ENCODE data around the gene FNDC7.
"Not testable (repeated sequence)": the region's sequence is repeated elsewhere in the genome, so short reads cannot be mapped to it uniquely, and the experiment has no call there.

FNDC7 gene

GRCh38 chr1:108767115-108767514, 54.4 kb downstream of the FNDC7 start:
- Histone ChIP-seq H4K20me1 (no peaks in the 10 kb centered on the region), H3K4me1 (no peaks in the 10 kb centered on the region), H3K9me3 (no peaks in the 10 kb centered on the region), H3K27ac (no peak overlapping the region), H3K36me3 (peaks cover 78% of the 10 kb centered on the region), H3K4me3 (no peak overlapping the region), H3K27me3 (no peaks in the 10 kb centered on the region), H3K9ac (no peak overlapping the region), H3K4me2 (no peak overlapping the region)
- no peak for TF ChIP-seq Cebpa-rat (IDR thresholded peaks at IDR 0.05)

DNA sequence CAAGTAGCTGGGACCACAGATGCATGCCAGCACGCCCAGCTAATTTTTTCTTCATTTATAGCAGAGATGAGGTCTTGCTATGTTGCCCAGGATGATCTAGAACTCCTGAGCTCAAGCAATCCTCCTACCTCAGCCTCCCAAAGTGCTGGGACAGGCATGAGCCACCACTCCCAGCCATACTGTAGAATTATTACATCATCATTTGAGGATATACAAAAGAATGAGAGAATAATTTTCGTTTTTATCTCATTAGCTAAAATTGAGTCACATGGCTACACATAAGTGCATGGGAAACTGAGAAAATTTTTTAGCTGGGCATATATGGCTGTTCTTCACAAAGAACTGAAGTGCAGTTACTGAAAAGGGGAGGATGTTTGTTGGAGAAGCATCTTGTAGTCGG, 55.0 kb downstream of the FNDC7 start:
- Histone ChIP-seq H3K36me3 (peaks cover 76% of the 10 kb centered on the region), H3K9me3 (no peaks in the 10 kb centered on the region), H3K9ac (no peak overlapping the region), H3K4me2 (no peak overlapping the region), H3K27me3 (no peaks in the 10 kb centered on the region), H3K4me3 (no peak overlapping the region), H4K20me1 (no peaks in the 10 kb centered on the region), H3K4me1 (no peaks in the 10 kb centered on the region), H3K27ac (no peak overlapping the region)
- no peak for TF ChIP-seq Cebpa-rat (IDR thresholded peaks at IDR 0.05)

DNA sequence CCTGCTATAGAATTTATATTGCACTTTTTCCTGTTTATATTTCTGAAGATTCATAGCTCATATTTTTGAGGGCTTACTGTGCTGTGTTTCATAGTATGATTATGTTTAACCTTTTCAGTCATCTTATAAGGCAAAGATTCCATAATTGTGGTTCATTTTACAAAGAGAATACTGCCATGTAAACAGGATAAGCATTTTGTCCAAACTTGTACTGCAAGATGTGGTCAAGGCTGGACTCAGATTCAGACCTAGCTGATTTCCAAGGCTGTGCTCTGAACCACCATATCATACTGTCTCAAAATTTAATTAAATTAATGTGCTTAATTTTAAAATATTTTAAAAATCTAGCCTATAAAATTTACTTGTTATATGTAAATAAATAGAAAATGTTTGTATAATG, 65.1 kb downstream of the FNDC7 start:
- Histone ChIP-seq H3K9me3 (peaks cover 2% of the 10 kb centered on the region; the same call in 1 of the 2 replicates), H3K36me3 (peaks cover 84% of the 10 kb centered on the region), H4K20me1 (no peaks in the 10 kb centered on the region), H3K27ac (no peak overlapping the region), H3K4me3 (no peak overlapping the region), H3K9ac (no peak overlapping the region), H3K4me1 (no peaks in the 10 kb centered on the region), H3K4me2 (no peak overlapping the region), H3K27me3 (no peaks in the 10 kb centered on the region)
- no peak for TF ChIP-seq Cebpa-rat (IDR thresholded peaks at IDR 0.05)

DNA sequence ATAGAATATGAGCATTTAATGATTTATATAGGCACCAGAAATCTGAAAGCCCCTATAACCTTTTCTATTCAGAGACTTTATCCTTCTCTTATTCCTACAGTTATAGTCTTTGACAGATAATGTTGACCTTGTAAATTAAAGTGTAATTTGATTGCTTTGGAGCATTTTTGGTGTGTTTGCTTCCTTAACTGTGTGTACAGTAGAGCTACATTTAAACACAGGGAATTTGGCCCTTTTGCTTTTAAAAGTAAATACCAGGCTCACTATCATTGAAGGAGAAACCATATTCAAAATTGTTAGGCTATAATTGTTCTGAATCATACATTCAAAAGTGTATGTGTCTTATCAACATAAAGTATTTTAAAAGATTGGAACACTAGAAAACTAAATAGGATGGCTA, 66.7 kb downstream of the FNDC7 start:
- Histone ChIP-seq H3K4me3 (no peak overlapping the region), H3K4me1 (no peaks in the 10 kb centered on the region), H3K4me2 (no peak overlapping the region), H3K9me3 (peaks cover 13% of the 10 kb centered on the region), H3K27me3 (no peaks in the 10 kb centered on the region), H4K20me1 (no peaks in the 10 kb centered on the region), H3K9ac (no peak overlapping the region), H3K36me3 (peaks cover 86% of the 10 kb centered on the region), H3K27ac (no peak overlapping the region)
- no peak for TF ChIP-seq Cebpa-rat (IDR thresholded peaks at IDR 0.05)

DNA sequence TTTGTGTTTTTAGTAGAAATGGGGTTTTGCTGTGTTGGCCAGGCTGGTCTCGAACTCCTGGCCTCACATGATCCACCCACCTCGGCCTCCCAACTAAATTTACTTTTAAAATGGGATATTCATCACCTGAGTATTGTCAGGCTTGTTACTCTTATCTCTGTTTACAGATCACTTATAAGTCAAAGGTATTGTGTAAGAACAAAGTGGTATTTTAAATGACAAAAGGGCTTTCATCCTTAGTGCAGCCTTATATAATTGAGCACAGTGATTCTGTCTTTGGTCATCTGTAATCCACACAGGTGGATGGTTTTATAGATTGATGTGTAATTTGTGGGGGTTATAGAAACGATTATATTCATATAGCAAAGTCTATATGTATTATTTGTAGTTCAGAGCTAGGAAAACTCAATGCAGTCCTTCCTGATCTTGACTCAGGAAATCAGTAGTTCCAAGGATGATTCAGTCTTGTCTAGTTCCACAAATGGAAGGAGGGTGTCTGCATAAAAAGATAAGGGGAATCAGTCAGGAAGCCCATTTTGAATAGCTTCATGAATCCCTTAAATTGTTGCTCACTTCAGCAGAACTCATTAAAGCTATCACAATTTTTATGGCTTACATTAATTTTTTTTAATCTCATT, 68.3 kb downstream of the FNDC7 start:
- TF ChIP-seq Cebpa-rat (IDR thresholded peaks at IDR 0.05), result no peak
- H3K4me1 ChIP-seq, result no peaks in the 10 kb centered on the region
- H3K27me3 ChIP-seq, result no peaks in the 10 kb centered on the region
- H3K27ac ChIP-seq, result no peak overlapping the region
- H3K36me3 ChIP-seq, result peaks cover 89% of the 10 kb centered on the region
- no peak overlapping the region for H3K9ac ChIP-seq
- no peak overlapping the region for H3K4me2 ChIP-seq
- H4K20me1 ChIP-seq, result no peaks in the 10 kb centered on the region
- H3K9me3 ChIP-seq, result peaks cover 29% of the 10 kb centered on the region
- no peak overlapping the region for H3K4me3 ChIP-seq

DNA sequence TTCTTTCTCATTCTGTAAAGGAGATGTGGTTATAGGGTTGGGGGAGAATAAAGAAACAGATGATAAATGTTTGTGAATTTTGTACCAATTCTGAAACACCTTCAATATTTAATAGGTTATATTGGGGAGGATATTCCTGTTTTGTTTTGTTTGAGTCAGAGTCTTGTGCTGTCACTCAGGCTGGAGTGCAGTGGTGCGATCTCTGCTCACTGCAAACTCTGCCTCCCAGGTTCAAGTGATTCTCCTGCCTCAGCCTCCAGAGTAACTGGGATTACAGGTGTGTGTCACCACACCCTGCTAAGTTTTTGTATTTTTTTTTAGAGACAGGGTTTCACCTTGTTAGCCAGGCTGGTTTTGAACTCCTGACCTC, 68.9 kb downstream of the FNDC7 start:
- H4K20me1 ChIP-seq, H3K4me2 ChIP-seq, H3K4me3 ChIP-seq, H3K9ac ChIP-seq, H3K27ac ChIP-seq, H3K4me1 ChIP-seq, H3K27me3 ChIP-seq: not testable (repeated sequence)
- Histone ChIP-seq H3K9me3 (peaks cover 35% of the 10 kb centered on the region), H3K36me3 (peaks cover 90% of the 10 kb centered on the region)

DNA sequence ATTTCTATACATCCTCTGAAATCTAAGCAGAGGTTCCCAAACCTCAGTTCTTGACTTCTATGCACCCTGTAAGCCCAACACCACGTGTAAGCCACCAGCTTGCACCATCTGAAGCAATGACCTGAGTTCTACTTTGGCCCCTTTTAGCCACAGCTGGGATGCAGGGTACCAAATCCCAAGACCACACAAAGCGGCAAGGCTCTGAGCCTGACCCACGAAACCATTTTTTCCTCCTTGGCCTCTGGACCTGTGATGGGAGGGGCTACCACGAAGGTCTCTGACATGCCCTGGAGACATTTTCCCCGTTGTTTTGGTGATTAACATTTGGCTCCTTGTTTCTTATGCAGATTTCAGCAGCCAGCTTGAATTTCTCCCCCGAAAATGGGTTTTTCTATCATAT, 72.6 kb downstream of the FNDC7 start:
- no peak overlapping the region for H3K27ac ChIP-seq
- H3K36me3 ChIP-seq, result peaks cover 80% of the 10 kb centered on the region
- no peak overlapping the region for H3K9ac ChIP-seq
- no peak overlapping the region; the same call in 1 of the 2 replicates for H3K4me3 ChIP-seq
- no peaks in the 10 kb centered on the region for H3K27me3 ChIP-seq
- no peak overlapping the region for H3K4me2 ChIP-seq
- H3K9me3 ChIP-seq, result peaks cover 35% of the 10 kb centered on the region
- H4K20me1 ChIP-seq, result no peaks in the 10 kb centered on the region
- H3K4me1 ChIP-seq, result no peaks in the 10 kb centered on the region
- TF ChIP-seq Cebpa-rat (IDR thresholded peaks at IDR 0.05), result no peak

DNA sequence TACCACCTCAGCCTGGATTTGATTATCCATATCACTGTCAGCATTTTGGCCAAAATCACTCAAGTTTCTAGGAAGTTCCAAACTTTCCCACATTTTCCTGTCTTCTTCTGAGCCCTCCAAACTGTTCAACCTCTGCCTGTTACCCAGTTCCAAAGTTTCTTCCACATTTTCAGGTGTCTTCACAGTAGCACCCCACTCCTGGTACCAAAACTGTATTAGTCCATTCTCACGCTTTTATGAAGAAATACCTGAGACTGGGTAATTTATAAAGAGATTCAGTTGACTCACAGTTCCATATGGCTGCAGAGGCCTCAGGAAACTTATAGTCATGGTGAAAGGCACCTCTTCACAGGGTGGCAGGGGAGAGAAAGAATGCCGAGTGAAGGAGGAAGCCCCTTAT, 73.2 kb downstream of the FNDC7 start:
- Histone ChIP-seq H3K4me2 (no peak overlapping the region), H3K9ac (no peak overlapping the region), H3K27me3 (no peaks in the 10 kb centered on the region), H3K4me1 (no peaks in the 10 kb centered on the region), H3K9me3 (peaks cover 36% of the 10 kb centered on the region), H4K20me1 (no peaks in the 10 kb centered on the region), H3K36me3 (peaks cover 74% of the 10 kb centered on the region), H3K4me3 (no peak overlapping the region), H3K27ac (no peak overlapping the region)
- TF ChIP-seq Cebpa-rat (IDR thresholded peaks at IDR 0.05), result no peak

DNA sequence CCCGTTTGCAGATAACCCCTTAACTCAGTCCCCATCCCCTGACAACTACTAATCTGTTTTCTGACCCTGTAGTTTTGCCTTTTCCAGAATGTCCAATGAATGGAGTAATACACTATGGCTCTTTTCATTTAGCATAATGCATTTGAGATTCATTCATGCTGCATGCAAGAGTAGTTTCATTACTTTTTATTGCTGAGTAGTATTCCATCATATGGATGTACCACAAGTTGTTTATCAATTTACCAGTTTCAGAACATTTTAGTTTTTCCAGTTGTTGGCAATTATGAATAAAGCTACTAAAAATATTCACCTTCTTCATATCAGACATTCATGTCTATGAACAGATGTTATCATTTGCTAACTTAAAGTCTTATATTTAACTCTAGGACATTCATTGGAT, 79.1 kb downstream of the FNDC7 start:
- H3K9me3 ChIP-seq, result peaks cover 23% of the 10 kb centered on the region
- no peak overlapping the region for H3K9ac ChIP-seq
- H4K20me1 ChIP-seq, result no peaks in the 10 kb centered on the region
- H3K4me2 ChIP-seq, result no peak overlapping the region
- H3K4me3 ChIP-seq, result no peak overlapping the region
- no peaks in the 10 kb centered on the region for H3K4me1 ChIP-seq
- H3K27ac ChIP-seq, result no peak overlapping the region
- peaks cover 63% of the 10 kb centered on the region for H3K36me3 ChIP-seq
- no peaks in the 10 kb centered on the region for H3K27me3 ChIP-seq
- no peak for TF ChIP-seq Cebpa-rat (IDR thresholded peaks at IDR 0.05)

All from BLaER1 (cell line).